GM12878 (cell line): ENCODE data around the gene KRTAP5-6. TPM values are rescaled to one million over a fixed set of nuclear protein-coding genes. Genes with fewer than 3 reads are reported as not detected.

Experiments
- CHD2 ChIP-seq: IDR thresholded peaks from 2 replicates; pipeline ENCODE4 v1.6.1; 2011; ENCODE audit warnings: low read depth, low read length, improper control_type of control experiment, borderline replicate concordance
- EED ChIP-seq: sonication (generic); IDR thresholded peaks from 2 replicates; pipeline ENCODE4 v1.6.1; 2016; ENCODE audit warnings: antibody characterized with exemption, low read depth
- FOS ChIP-seq: IDR thresholded peaks from 3 replicates; pipeline ENCODE4 v1.6.1; 2011; ENCODE audit warnings: borderline replicate concordance; ENCODE audit not compliant: insufficient read length; ENCODE audit errors: extremely low read depth
- GABPA ChIP-seq: IDR thresholded peaks from 2 replicates; pipeline ENCODE4 v1.6.1; 2014; ENCODE audit warnings: antibody characterized with exemption, low read depth, mild to moderate bottlenecking, inconsistent platforms
- HSF1 ChIP-seq: fragments of 150-350 bp; IDR thresholded peaks from 2 replicates; pipeline ENCODE4 v1.6.1; 2014; ENCODE audit warnings: mild to moderate bottlenecking, low read depth, low read length
- IRF4 ChIP-seq: IDR thresholded peaks from 2 replicates; pipeline ENCODE4 v1.6.1; 2011; ENCODE audit warnings: low read depth, low read length
- MAX ChIP-seq: IDR thresholded peaks from 2 replicates; pipeline ENCODE4 v1.6.1; 2012; ENCODE audit warnings: low read depth, low read length, improper control_type of control experiment
- MEF2B ChIP-seq: fragments of 450-650 bp; IDR thresholded peaks from 2 replicates; pipeline ENCODE4 v1.6.1; 2018; ENCODE audit warnings: mild to moderate bottlenecking, moderate library complexity; ENCODE audit not compliant: partially characterized antibody, poor library complexity, severe bottlenecking
- RAD21 ChIP-seq: IDR thresholded peaks from 2 replicates; pipeline ENCODE4 v1.6.1; 2011; ENCODE audit warnings: mild to moderate bottlenecking, low read depth, low read length, moderate library complexity; ENCODE audit not compliant: insufficient read depth
- RBBP5 ChIP-seq: fragments of 200-600 bp; sonication (generic); conservative IDR thresholded peaks from 2 replicates; pipeline ENCODE4 v1.6.1; 2016
- SMARCA5 ChIP-seq: fragments of 450-650 bp; IDR thresholded peaks from 2 replicates; pipeline ENCODE4 v1.6.1; 2017; ENCODE audit warnings: mild to moderate bottlenecking
- SMC3 ChIP-seq: IDR thresholded peaks from 2 replicates; pipeline ENCODE4 v1.6.1; 2011; ENCODE audit warnings: low read length, improper control_type of control experiment, borderline replicate concordance
- SP1 ChIP-seq: IDR thresholded peaks from one replicate; pipeline ENCODE4 v1.6.1; 2011; ENCODE audit warnings: low read depth, low read length
- TCF12 ChIP-seq: IDR thresholded peaks from 2 replicates; pipeline ENCODE4 v1.6.1; 2011; ENCODE audit warnings: low read depth, mild to moderate bottlenecking, low read length
- YY1 ChIP-seq: IDR thresholded peaks from 2 replicates; pipeline ENCODE4 v1.6.1; 2011; ENCODE audit warnings: low read depth, mild to moderate bottlenecking, low read length
- ZBTB4 ChIP-seq: fragments of 450-650 bp; formaldehyde crosslinking; IDR thresholded peaks from 2 replicates; pipeline ENCODE4 v1.4.0; 2022; ENCODE audit warnings: mild to moderate bottlenecking, moderate library complexity
- polyA plus RNA-seq, 11 experiments: library from polyadenylated mRNA; depleted of rRNA in 4 of 11; unstranded in 6 of 11; stranded (reverse) in 5 of 11; fragments of >200 nt; fragmentation: Nextera tagmentation in 4 of 11; fragmentation: Illumina TruSeq in 1 of 11; extraction: Ambion mirVana in 4 of 11; extraction: Trizol in 1 of 11; gene quantifications; 1 replicate in 1 of 11; 2 replicates in 10 of 11; pipeline versions ENCODE4 v1.2.1 to v1.2.3, GENCODE V29; 2011 to 2016; ENCODE audit warnings: inconsistent platforms in 2 of 11, missing spikeins in 2 of 11, low read depth in 1 of 11
- total RNA-seq, 4 experiments: library from RNA; depleted of rRNA in 3 of 4; stranded (reverse); fragments of >200 nt in 3 of 4; fragmentation: Illumina TruSeq in 1 of 4; extraction: Trizol in 1 of 4; gene quantifications; 2 replicates each; pipeline versions ENCODE4 v1.2.1 to v1.2.3, GENCODE V29; 2013 to 2021
- TF ChIP-seq, protein P1 (sequence below): fragments of 450-650 bp; IDR thresholded peaks from 2 replicates; pipeline ENCODE4 v1.6.1; 2017; ENCODE audit warnings: low read depth, mild to moderate bottlenecking, moderate library complexity
- TF ChIP-seq, protein P2 (sequence below): fragments of 450-650 bp; IDR thresholded peaks from 2 replicates; pipeline ENCODE4 v1.6.1; 2017; ENCODE audit warnings: antibody characterized with exemption, mild to moderate bottlenecking, moderate library complexity
- TF ChIP-seq, protein P3 (sequence below): fragments of 450-650 bp; IDR thresholded peaks from 2 replicates; pipeline ENCODE4 v1.6.1; 2017; ENCODE audit warnings: mild to moderate bottlenecking

Gene KRTAP5-6
- total and polyA plus RNA-seq, 10 of the 15 experiments (the other 5 are each of a cell fraction or from before 2014, with no cell fraction given): not detected

DNA sequence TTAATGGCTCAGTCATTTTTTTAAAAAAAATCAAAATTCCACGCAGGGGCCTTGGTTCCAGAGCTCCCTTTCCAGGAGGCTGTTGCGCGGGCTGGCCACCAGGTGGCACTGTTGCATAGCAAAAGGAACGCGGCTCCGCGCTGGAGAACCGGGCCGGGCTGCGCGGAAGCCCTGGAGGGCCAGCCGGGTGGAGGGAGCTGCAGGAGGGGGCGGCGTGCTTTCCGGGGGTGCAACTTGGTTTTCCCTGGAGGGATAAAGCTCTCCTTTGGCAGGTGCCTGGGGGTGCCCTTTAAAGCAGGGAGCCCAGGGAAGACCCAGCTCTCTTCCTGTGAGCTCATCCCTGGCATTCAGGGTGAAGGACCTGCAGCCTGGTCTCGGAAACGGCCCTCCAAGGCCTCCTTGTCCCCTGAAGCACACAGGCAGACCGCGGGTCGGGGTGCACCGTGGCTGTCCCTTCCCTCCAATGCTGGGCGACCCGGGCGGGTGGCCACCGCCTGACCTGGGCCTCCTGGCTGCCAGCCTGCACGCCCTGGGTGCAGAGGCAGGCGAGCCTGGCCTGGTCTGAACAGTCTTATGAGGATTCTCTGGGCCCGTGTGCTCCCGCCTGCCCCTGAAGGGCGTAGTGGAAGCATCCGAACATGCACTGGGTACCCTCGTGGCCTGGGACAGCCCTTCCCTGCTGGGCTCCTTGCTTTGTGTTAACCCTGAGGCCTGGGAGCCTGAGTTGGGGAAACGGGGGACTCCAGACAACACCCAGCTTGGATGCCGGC is 44.0 kb upstream of the KRTAP5-6 start (continued):
- TF ChIP-seq ZBTB4 (CRISPR knock-in tag) (no peak), MAX (no peak), SP1 (no peak), RBBP5 (no peak), FOS (no peak), TCF12 (no peak), IRF4 (no peak), YY1 (peak; percentile 42; the same call in 1 of the 2 replicates), MEF2B (no peak), GABPA (no peak), HSF1 (no peak), CHD2 (no peak), SMC3 (peak; percentile 65), SMARCA5 (no peak), EED (no peak), RAD21 (peak; percentile 83)
- TF ChIP-seq, protein P1, sequence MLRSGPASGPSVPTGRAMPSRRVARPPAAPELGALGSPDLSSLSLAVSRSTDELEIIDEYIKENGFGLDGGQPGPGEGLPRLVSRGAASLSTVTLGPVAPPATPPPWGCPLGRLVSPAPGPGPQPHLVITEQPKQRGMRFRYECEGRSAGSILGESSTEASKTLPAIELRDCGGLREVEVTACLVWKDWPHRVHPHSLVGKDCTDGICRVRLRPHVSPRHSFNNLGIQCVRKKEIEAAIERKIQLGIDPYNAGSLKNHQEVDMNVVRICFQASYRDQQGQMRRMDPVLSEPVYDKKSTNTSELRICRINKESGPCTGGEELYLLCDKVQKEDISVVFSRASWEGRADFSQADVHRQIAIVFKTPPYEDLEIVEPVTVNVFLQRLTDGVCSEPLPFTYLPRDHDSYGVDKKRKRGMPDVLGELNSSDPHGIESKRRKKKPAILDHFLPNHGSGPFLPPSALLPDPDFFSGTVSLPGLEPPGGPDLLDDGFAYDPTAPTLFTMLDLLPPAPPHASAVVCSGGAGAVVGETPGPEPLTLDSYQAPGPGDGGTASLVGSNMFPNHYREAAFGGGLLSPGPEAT: no peak
- TF ChIP-seq, protein P2, sequence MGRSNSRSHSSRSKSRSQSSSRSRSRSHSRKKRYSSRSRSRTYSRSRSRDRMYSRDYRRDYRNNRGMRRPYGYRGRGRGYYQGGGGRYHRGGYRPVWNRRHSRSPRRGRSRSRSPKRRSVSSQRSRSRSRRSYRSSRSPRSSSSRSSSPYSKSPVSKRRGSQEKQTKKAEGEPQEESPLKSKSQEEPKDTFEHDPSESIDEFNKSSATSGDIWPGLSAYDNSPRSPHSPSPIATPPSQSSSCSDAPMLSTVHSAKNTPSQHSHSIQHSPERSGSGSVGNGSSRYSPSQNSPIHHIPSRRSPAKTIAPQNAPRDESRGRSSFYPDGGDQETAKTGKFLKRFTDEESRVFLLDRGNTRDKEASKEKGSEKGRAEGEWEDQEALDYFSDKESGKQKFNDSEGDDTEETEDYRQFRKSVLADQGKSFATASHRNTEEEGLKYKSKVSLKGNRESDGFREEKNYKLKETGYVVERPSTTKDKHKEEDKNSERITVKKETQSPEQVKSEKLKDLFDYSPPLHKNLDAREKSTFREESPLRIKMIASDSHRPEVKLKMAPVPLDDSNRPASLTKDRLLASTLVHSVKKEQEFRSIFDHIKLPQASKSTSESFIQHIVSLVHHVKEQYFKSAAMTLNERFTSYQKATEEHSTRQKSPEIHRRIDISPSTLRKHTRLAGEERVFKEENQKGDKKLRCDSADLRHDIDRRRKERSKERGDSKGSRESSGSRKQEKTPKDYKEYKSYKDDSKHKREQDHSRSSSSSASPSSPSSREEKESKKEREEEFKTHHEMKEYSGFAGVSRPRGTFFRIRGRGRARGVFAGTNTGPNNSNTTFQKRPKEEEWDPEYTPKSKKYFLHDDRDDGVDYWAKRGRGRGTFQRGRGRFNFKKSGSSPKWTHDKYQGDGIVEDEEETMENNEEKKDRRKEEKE: no peak
- TF ChIP-seq, protein P3, sequence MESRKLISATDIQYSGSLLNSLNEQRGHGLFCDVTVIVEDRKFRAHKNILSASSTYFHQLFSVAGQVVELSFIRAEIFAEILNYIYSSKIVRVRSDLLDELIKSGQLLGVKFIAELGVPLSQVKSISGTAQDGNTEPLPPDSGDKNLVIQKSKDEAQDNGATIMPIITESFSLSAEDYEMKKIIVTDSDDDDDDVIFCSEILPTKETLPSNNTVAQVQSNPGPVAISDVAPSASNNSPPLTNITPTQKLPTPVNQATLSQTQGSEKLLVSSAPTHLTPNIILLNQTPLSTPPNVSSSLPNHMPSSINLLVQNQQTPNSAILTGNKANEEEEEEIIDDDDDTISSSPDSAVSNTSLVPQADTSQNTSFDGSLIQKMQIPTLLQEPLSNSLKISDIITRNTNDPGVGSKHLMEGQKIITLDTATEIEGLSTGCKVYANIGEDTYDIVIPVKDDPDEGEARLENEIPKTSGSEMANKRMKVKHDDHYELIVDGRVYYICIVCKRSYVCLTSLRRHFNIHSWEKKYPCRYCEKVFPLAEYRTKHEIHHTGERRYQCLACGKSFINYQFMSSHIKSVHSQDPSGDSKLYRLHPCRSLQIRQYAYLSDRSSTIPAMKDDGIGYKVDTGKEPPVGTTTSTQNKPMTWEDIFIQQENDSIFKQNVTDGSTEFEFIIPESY: no peak
